ENCODE measurements around the gene SPRED1. TPM values are rescaled to one million over a fixed set of nuclear protein-coding genes. Genes with fewer than 3 reads are reported as not detected.

Gene SPRED1
- 26.7 to 29.8 TPM (median 26.8 TPM) in 3 replicates for total RNA-seq
- long read RNA-seq, full-length matches to known transcripts = 48 of 61 reads
- long read RNA-seq, partial matches to known transcripts = 4 of 61 reads
- long read RNA-seq, other reads (novel, unspliced or antisense) = 9 of 61 reads

- H3K36me3 Mint-ChIP-seq (ENCODE audit: low read depth) = no peaks in the 10 kb centered on the region
- peak; percentile 94 for DNase-seq (ENCODE audit: low spot score)
- H3K4me3 Mint-ChIP-seq (ENCODE audit: unreplicated experiment) = peak within 1 kb of the TSS; percentile 89
- H3K27me3 Mint-ChIP-seq (ENCODE audit: low read depth) = no peaks in the 10 kb centered on the region
- TF ChIP-seq CTCF (IDR thresholded peaks at IDR 0.05) = peak; percentile 6
- no peaks in the 10 kb centered on the region for H3K9me3 Mint-ChIP-seq (ENCODE audit: low read depth)
- peaks cover 42% of the 10 kb centered on the region for H3K4me1 Mint-ChIP-seq (ENCODE audit: low read depth)
- peak within 1 kb of the TSS; percentile 95 for H3K27ac Mint-ChIP-seq (ENCODE audit: unreplicated experiment)
Measured at GRCh38 chr15:38252481-38253350, at the start of gene SPRED1. Gene SPRED1, plus strand, starts transcription at chr15:38252836. Its CDS starts 350 bp downstream, at chr15:38253186.

- Mint-ChIP-seq H3K27me3 (ENCODE audit: low read depth) (no peaks in the 10 kb centered on the region), H3K9me3 (ENCODE audit: low read depth) (no peaks in the 10 kb centered on the region), H3K36me3 (ENCODE audit: low read depth) (no peaks in the 10 kb centered on the region), H3K4me3 (ENCODE audit: unreplicated experiment) (no peak overlapping the region), H3K4me1 (ENCODE audit: low read depth) (peaks cover 22% of the 10 kb centered on the region), H3K27ac (ENCODE audit: unreplicated experiment) (no peak overlapping the region)
- DNase-seq (ENCODE audit: low spot score) = no peak
- TF ChIP-seq CTCF (IDR thresholded peaks at IDR 0.05) = no peak
Measured at GRCh38 chr15:38205526-38206272, 46.9 kb upstream of the SPRED1 start.

GRCh38 chr15:38207621-38208020 lies 45.0 kb upstream of the SPRED1 start:
- no peaks in the 10 kb centered on the region for H3K9me3 Mint-ChIP-seq (ENCODE audit: low read depth)
- no peak overlapping the region for H3K27ac Mint-ChIP-seq (ENCODE audit: unreplicated experiment)
- no peaks in the 10 kb centered on the region for H3K36me3 Mint-ChIP-seq (ENCODE audit: low read depth)
- no peak for DNase-seq (ENCODE audit: low spot score)
- no peak overlapping the region for H3K4me3 Mint-ChIP-seq (ENCODE audit: unreplicated experiment)
- no peaks in the 10 kb centered on the region for H3K27me3 Mint-ChIP-seq (ENCODE audit: low read depth)
- H3K4me1 Mint-ChIP-seq (ENCODE audit: low read depth) = peaks cover 22% of the 10 kb centered on the region
- no peak for TF ChIP-seq CTCF (IDR thresholded peaks at IDR 0.05)

- Mint-ChIP-seq H3K36me3 (ENCODE audit: low read depth) (no peaks in the 10 kb centered on the region), H3K4me1 (ENCODE audit: low read depth) (peaks cover 22% of the 10 kb centered on the region), H3K27ac (ENCODE audit: unreplicated experiment) (no peak overlapping the region), H3K4me3 (ENCODE audit: unreplicated experiment) (no peak overlapping the region), H3K27me3 (ENCODE audit: low read depth) (no peaks in the 10 kb centered on the region), H3K9me3 (ENCODE audit: low read depth) (no peaks in the 10 kb centered on the region)
- no peak for TF ChIP-seq CTCF (IDR thresholded peaks at IDR 0.05)
- no peak for DNase-seq (ENCODE audit: low spot score)
Measured at GRCh38 chr15:38208206-38208605, 44.4 kb upstream of the SPRED1 start.

GRCh38 chr15:38208779-38209178 lies 43.9 kb upstream of the SPRED1 start:
- no peaks in the 10 kb centered on the region for H3K9me3 Mint-ChIP-seq (ENCODE audit: low read depth)

More at GRCh38 chr15:38208779-38209178, 43.9 kb upstream of the SPRED1 start:
- no peaks in the 10 kb centered on the region for H3K36me3 Mint-ChIP-seq (ENCODE audit: low read depth)
- no peak for DNase-seq (ENCODE audit: low spot score)
- H3K27ac Mint-ChIP-seq (ENCODE audit: unreplicated experiment) = no peak overlapping the region
- peaks cover 22% of the 10 kb centered on the region for H3K4me1 Mint-ChIP-seq (ENCODE audit: low read depth)
- H3K27me3 Mint-ChIP-seq (ENCODE audit: low read depth) = no peaks in the 10 kb centered on the region
- no peak for TF ChIP-seq CTCF (IDR thresholded peaks at IDR 0.05)
- no peak overlapping the region for H3K4me3 Mint-ChIP-seq (ENCODE audit: unreplicated experiment)

Data from chondrocyte (in vitro differentiated cells).